ENCODE results near the gene INTS12. TPM values are rescaled to one million over a fixed set of nuclear protein-coding genes. Genes with fewer than 3 reads are reported as not detected.

Gene INTS12
- total RNA-seq, result 18.5 and 24.5 TPM in 2 replicates

GRCh38 chr4:105708181-105709080, at the start of gene INTS12, which contains the start of gene GSTCD:
INTS12 (minus strand) TSS chr4:105708689; CDS start chr4:105700005, 8,684 bp downstream.
GSTCD (plus strand) TSS chr4:105708784; CDS start chr4:105717614, 8,830 bp downstream.

Other genes with a start within 250 kb of the INTS12 start
- 51.2 and 60.0 TPM in 2 replicates for gene PPA2, start 234.6 kb downstream of the INTS12 start, total RNA-seq
- gene ARHGEF38, start 156.1 kb downstream of the INTS12 start, total RNA-seq, result not detected in 2 replicates
- gene GSTCD, start 95 bp upstream of the INTS12 start, total RNA-seq, result 7.7 and 8.6 TPM in 2 replicates
- gene NPNT, start 186.8 kb upstream of the INTS12 start, total RNA-seq, result 1.6 and 1.8 TPM in 2 replicates

All from hair follicle dermal papilla cell (primary cell).